ENCODE results near the gene ARHGEF6.

- no peak for TF ChIP-seq CTCF (IDR thresholded peaks at IDR 0.05; ENCODE audit: low read depth, low read length, missing input control)
- no peak for TF ChIP-seq YY1 (IDR thresholded peaks at IDR 0.05)
Observed at GRCh38 chrX:136783159-136783558, 2.4 kb upstream of the ARHGEF6 start.

All from liver (tissue), 2 donors.